T-cell (primary cell): ENCODE measurements around the gene SLC41A3. TPM values are rescaled to one million over a fixed set of nuclear protein-coding genes. Genes with fewer than 3 reads are reported as not detected.
A peak's percentile ranks its signal among the peaks of the same experiment; 100 is the strongest.

ENCODE experiments used
- ATAC-seq, 4 experiments: fragments of 200-7000 bp in 3 of 4; fragments of 150-1000 bp in 1 of 4; cut with Tn5 transposase; replicated peaks in 1 of 4; 1 replicate in 3 of 4; 2 replicates in 1 of 4; pipeline ENCODE4 v1.10.0; 2021; ENCODE audit warnings: moderate library complexity in 3 of 4, mild to moderate bottlenecking in 2 of 4, moderate number of reproducible peaks in 1 of 4
- CTCF ChIA-PET, 2 donors: fragments of 300-600 bp; sonication (Branson Sonifier 250); formaldehyde crosslinking; loops; one replicate each; lab custom pipeline; 2022; ENCODE audit warnings: antibody characterized with exemption in 2 of 2; lab: Charles Lee
- POLR2A ChIA-PET, 2 donors: fragments of 300-600 bp; sonication (Branson Sonifier 250); formaldehyde crosslinking; loops; one replicate each; lab custom pipeline; 2022; ENCODE audit warnings: antibody characterized with exemption in 2 of 2; lab: Charles Lee
- DNase-seq, 35 experiments: peaks; one replicate each; pipeline versions ENCODE4 v3.0.0 to v3.0.0-alpha.2; 2013 to 2023
- H3K27ac ChIP-seq: one replicate; pipeline ENCODE4 v1.5.1; 2013; ENCODE audit warnings: low read length
- H3K27me3 ChIP-seq, 2 experiments: replicated peaks in 1 of 2; 1 replicate in 1 of 2; 2 replicates in 1 of 2; pipeline versions ENCODE4 v1.6.1 to v1.7.0; 2013; ENCODE audit warnings: low read length in 1 of 2, mixed read lengths in 1 of 2; ENCODE audit not compliant: control insufficient read depth in 2 of 2, insufficient read depth in 2 of 2; ENCODE audit errors: extremely low read depth in 1 of 2
- H3K36me3 ChIP-seq, 2 donors: 1 replicate in 1 of 2; 2 replicates in 1 of 2; pipeline versions ENCODE4 v1.6.1 to v1.7.0; 2013; ENCODE audit warnings: low read length in 1 of 2; ENCODE audit not compliant: control insufficient read depth in 2 of 2, insufficient read depth in 1 of 2; ENCODE audit errors: extremely low read depth in 1 of 2
- H3K4me1 ChIP-seq, 2 experiments: 1 replicate in 1 of 2; 2 replicates in 1 of 2; pipeline versions ENCODE4 v1.6.1 to v1.7.0; 2013; ENCODE audit warnings: low read length in 2 of 2, mixed read lengths in 1 of 2; ENCODE audit not compliant: insufficient read depth in 2 of 2, control insufficient read depth in 1 of 2; ENCODE audit errors: extremely low read depth in 1 of 2
- H3K4me3 ChIP-seq, 2 donors: 1 replicate in 1 of 2; 2 replicates in 1 of 2; pipeline versions ENCODE4 v1.5.1 to v1.7.0; 2013; ENCODE audit warnings: mild to moderate bottlenecking in 2 of 2, low read length in 1 of 2, moderate library complexity in 1 of 2; ENCODE audit not compliant: control insufficient read depth in 1 of 2; ENCODE audit errors: extremely low read depth in 1 of 2
- H3K9me3 ChIP-seq: 2 replicates; pipeline ENCODE4 v1.7.0; 2013
- H3K27ac Mint-ChIP-seq, 2 donors: one replicate each; pipeline ENCODE4 v1.8.0; 2020 to 2021; ENCODE audit warnings: mild to moderate bottlenecking in 2 of 2, mixed read lengths in 2 of 2
- H3K27me3 Mint-ChIP-seq, 2 donors: one replicate each; pipeline ENCODE4 v1.8.0; 2021 to 2022; ENCODE audit warnings: mixed read lengths in 2 of 2
- H3K36me3 Mint-ChIP-seq: one replicate; pipeline ENCODE4 v1.8.0; 2021; ENCODE audit warnings: mixed read lengths
- H3K4me1 Mint-ChIP-seq, 3 donors: one replicate each; pipeline ENCODE4 v1.8.0; 2020 to 2022; ENCODE audit warnings: mixed read lengths in 3 of 3, mild to moderate bottlenecking in 1 of 3
- H3K4me3 Mint-ChIP-seq, 3 donors: one replicate each; pipeline ENCODE4 v1.8.0; 2020 to 2022; ENCODE audit warnings: mild to moderate bottlenecking in 3 of 3, mixed read lengths in 3 of 3, moderate library complexity in 3 of 3
- H3K9me3 Mint-ChIP-seq, 3 donors: one replicate each; pipeline ENCODE4 v1.8.0; 2020 to 2022; ENCODE audit warnings: mixed read lengths in 3 of 3
- WGBS: methylation state at CpG from one replicate; pipeline ENCODE4 v1.1.5; 2013; ENCODE audit warnings: missing lambda C conversion rate; ENCODE audit not compliant: insufficient coverage; 5-methylcytosine and 5-hydroxymethylcytosine counted together
- total RNA-seq, 35 experiments: library from RNA in 6 of 35; stranded (reverse) in 6 of 35; fragments of 120-200 nt in 1 of 35; gene quantifications; one replicate each; pipeline versions ENCODE4 v1.2.1 to v1.2.4 and lab custom pipeline; 2013 to 2026

Gene SLC41A3
- total RNA-seq, 5 donors from 2014 or later (not counting 1 experiment from before 2014, with no cell fraction given), result 24.8 to 38.6 (median 34.5) TPM

DNA sequence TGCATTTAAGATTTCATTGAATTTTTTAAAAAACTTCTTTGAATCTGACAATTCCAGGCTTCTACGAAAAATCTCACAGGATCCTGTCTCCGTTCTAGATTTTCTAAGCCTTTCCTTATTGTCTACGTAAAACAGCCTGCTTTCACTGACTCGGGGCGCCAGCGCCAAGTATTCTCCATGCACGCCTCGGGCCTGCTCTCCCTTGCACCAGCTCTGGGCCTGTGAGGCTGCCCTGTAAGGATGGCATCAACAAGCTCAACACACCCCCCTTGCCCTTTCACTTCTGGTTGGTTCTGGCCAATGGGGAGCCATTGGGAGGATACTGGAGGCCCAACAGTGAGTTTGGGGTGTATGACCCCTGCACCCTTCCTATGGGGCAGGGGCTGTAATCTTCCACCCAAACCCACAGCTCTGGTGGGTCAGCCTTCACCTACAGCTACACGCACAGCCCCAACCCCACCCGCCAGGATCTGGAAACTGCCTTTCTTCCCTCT, 47.8 kb downstream of the SLC41A3 start:
- Mint-ChIP-seq H3K27me3 (no peaks in the 10 kb centered on the region), H3K27ac (no peak overlapping the region), H3K4me1 (peaks cover 0 to 8% (median 4%) of the 10 kb centered on the region in 3 donors), H3K36me3 (peaks cover 85% of the 10 kb centered on the region), H3K4me3 (no peak overlapping the region), H3K9me3 (peaks cover 0 to 5% (median 0%) of the 10 kb centered on the region in 3 donors)
- Histone ChIP-seq H3K4me3 (no peak overlapping the region), H3K4me1 (no peaks in the 10 kb centered on the region), H3K27ac (no peak overlapping the region), H3K27me3 (no peaks in the 10 kb centered on the region), H3K9me3 (no peaks in the 10 kb centered on the region), H3K36me3 (peaks cover 4 to 16% of the 10 kb centered on the region in 2 donors)
- POLR2A ChIA-PET, result no interaction called here
- DNase-seq (peak in 1 of 35 experiments; percentile 1), ATAC-seq (no peak)
- CTCF ChIA-PET, result no interaction called here
- WGBS, result 97% methylated on average over 7 of the region's 10 CpGs

DNA sequence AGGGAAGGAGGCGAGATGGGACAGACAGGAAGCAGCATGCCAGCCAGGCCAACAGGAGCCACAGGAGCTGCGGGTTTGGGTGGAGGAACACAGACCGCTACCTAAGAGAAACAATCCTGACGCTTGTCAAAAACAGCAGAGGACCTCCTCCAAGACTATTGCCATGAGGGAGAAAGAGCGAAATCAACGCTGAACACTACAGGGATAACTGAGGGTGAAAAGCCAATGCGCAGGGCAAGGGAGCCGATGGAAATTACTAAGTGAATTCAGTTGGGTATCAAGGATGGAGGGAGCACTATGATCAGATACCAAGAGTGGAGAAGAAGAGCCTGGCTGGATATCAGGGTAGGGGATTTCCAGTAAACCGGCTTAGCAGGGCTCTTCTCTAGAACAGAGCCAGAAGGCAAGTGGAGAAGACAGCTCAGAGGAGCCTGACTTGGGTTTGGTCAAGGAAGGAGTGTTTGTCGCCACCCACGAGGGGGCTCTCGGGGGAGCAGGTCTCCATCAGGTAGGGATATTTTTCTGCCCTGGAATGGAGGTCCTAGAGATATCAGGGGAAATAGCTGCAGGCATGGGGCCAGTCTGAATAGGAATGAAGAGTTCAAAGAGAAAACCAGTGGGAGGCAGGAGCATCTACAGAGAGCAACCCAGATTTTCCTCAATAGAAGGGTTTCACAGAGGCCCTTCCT, 48.4 kb downstream of the SLC41A3 start:
- H3K27ac ChIP-seq, result no peak overlapping the region
- peaks cover 4 to 16% of the 10 kb centered on the region in 2 donors for H3K36me3 ChIP-seq
- Mint-ChIP-seq H3K27me3 (no peaks in the 10 kb centered on the region), H3K4me3 (no peak overlapping the region), H3K9me3 (peaks cover 0 to 5% (median 0%) of the 10 kb centered on the region in 3 donors), H3K4me1 (peaks cover 0 to 8% (median 4%) of the 10 kb centered on the region in 3 donors), H3K27ac (no peak overlapping the region), H3K36me3 (peaks cover 83% of the 10 kb centered on the region)
- no peaks in the 10 kb centered on the region for H3K4me1 ChIP-seq
- ATAC-seq (no peak), DNase-seq (peak in 1 of 35 experiments; percentile 0)
- H3K9me3 ChIP-seq, result no peaks in the 10 kb centered on the region
- POLR2A ChIA-PET, result no interaction called here
- CTCF ChIA-PET, result no interaction called here
- no peaks in the 10 kb centered on the region for H3K27me3 ChIP-seq
- 98% methylated on average over 9 of the region's 12 CpGs for WGBS
- H3K4me3 ChIP-seq, result no peak overlapping the region

- Histone ChIP-seq H3K4me3 (no peak overlapping the region), H3K27ac (no peak overlapping the region), H3K9me3 (no peaks in the 10 kb centered on the region), H3K36me3 (peaks cover 4 to 12% of the 10 kb centered on the region in 2 donors), H3K27me3 (no peaks in the 10 kb centered on the region), H3K4me1 (no peaks in the 10 kb centered on the region)
- CTCF ChIA-PET, result no interaction called here
- Mint-ChIP-seq H3K27ac (peak overlapping the region; percentile 9 to 18), H3K9me3 (peaks cover 0 to 5% (median 0%) of the 10 kb centered on the region in 3 donors), H3K27me3 (no peaks in the 10 kb centered on the region), H3K4me3 (no peak overlapping the region), H3K36me3 (peaks cover 79% of the 10 kb centered on the region), H3K4me1 (peaks cover 0 to 8% (median 4%) of the 10 kb centered on the region in 3 donors)
- DNase-seq (peak in 1 of 35 experiments; percentile 4), ATAC-seq (peak in 3 of 4 experiments; percentile 24 to 48 (median 40))
- POLR2A ChIA-PET, result no interaction called here
- 57% methylated on average over 9 of the region's 11 CpGs for WGBS
Measured at GRCh38 chr3:126034481-126035361, 49.2 kb downstream of the SLC41A3 start.

GRCh38 chr3:126033765-126034164, 50.2 kb downstream of the SLC41A3 start:
- POLR2A ChIA-PET, result interaction anchor here in 1 of 2 donors (0.6 kb wide), 1 partner anchor 13 kb away, joined by 11 read pairs; no protein-coding TSS in a partner anchor
- Mint-ChIP-seq H3K4me3 (no peak overlapping the region), H3K9me3 (peaks cover 0 to 12% (median 2%) of the 10 kb centered on the region in 3 donors), H3K27ac (no peak overlapping the region), H3K36me3 (peaks cover 79% of the 10 kb centered on the region), H3K4me1 (peaks cover 0 to 8% (median 4%) of the 10 kb centered on the region in 3 donors), H3K27me3 (no peaks in the 10 kb centered on the region)
- no peak for DNase-seq
- WGBS, result 100% methylated on average over 3 of the region's 5 CpGs
- H3K4me1 ChIP-seq, result no peaks in the 10 kb centered on the region
- H3K27ac ChIP-seq, result no peak overlapping the region
- no peak overlapping the region for H3K4me3 ChIP-seq
- peaks cover 4 to 13% of the 10 kb centered on the region in 2 donors for H3K36me3 ChIP-seq
- H3K27me3 ChIP-seq, result no peaks in the 10 kb centered on the region
- no peak for ATAC-seq
- CTCF ChIA-PET, result no interaction called here
- no peaks in the 10 kb centered on the region for H3K9me3 ChIP-seq

DNA sequence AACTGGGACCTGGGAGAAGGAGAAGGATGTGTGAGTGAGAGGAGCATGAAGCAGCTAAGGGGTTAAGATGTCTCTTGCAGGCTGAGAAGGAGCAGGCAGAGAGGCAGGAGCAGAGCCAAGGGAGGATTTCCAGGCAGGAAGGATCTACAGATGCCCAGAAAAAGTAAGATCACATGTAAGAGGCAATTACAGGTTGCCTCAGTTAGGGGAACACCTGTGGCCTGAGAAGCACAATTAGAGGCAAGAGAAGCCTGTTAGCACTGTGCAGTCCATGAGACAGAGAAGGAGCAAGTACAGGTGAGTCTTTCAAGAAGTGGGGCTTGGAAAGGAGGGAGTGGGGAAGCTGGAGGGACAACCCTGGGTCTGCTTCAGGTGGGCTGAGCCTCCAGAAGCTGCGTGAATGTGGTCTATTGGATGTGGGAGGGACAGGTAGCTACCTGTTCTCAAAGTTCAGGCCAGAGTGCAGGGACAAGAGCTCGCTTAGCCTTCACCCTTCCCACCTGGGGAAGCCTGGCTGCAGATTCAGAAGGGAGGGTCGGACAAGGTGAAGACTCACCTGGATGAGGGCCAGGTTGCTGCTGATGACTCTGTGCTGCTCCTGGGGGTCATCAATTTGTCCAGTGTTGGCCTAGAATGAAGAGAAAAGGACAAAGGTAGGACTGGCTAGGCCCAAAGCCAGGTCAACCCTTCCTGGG, 50.7 kb downstream of the SLC41A3 start:
- H3K27me3 ChIP-seq, result no peaks in the 10 kb centered on the region
- H3K9me3 ChIP-seq, result no peaks in the 10 kb centered on the region
- no peak overlapping the region for H3K4me3 Mint-ChIP-seq
- peaks cover 4 to 19% of the 10 kb centered on the region in 2 donors for H3K36me3 ChIP-seq
- DNase-seq, result no peak
- WGBS, result 100% methylated on average over 1 of the region's 3 CpGs
- H3K4me1 Mint-ChIP-seq, result peaks cover 0 to 8% (median 4%) of the 10 kb centered on the region in 3 donors
- H3K36me3 Mint-ChIP-seq, result peaks cover 78% of the 10 kb centered on the region
- H3K27ac ChIP-seq, result no peak overlapping the region
- CTCF ChIA-PET, result no interaction called here
- H3K4me1 ChIP-seq, result no peaks in the 10 kb centered on the region
- no peak overlapping the region for H3K4me3 ChIP-seq
- no peaks in the 10 kb centered on the region for H3K27me3 Mint-ChIP-seq
- H3K27ac Mint-ChIP-seq, result no peak overlapping the region
- peaks cover 0 to 14% (median 2%) of the 10 kb centered on the region in 3 donors for H3K9me3 Mint-ChIP-seq
- POLR2A ChIA-PET, result interaction anchor here in 1 of 2 donors (0.6 kb wide), 1 partner anchor 12 kb away, joined by 11 read pairs; no protein-coding TSS in a partner anchor
- no peak for ATAC-seq
